Measurements from ENCODE around the gene LRRC75A.

DNA sequence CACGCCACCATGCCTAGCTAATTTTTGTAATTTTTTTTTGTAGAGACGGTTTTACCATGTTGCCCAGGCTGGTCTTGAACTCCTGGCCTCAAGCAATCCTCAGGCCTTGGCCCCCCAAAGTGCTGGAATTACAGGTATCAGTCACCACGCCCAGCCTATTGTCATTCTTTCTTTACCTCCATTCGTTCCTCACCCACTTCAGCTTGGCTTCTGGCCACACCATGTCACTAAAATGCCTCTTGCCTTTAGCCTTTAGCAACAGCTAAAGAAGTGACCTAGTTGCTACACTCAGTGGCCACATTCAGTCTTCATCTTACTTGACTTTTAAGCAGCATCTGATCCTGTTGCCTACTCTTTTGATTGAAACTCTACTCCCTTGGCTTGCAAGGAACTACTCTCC is 3.6 kb upstream of the LRRC75A start:
- TF ChIP-seq ATF1 (CRISPR knock-in tag; IDR thresholded peaks at IDR 0.05) (no peak), TEAD4 (CRISPR knock-in tag; IDR thresholded peaks at IDR 0.05) (no peak), FOXK1 (CRISPR knock-in tag; IDR thresholded peaks at IDR 0.05) (no peak), NFYB (CRISPR knock-in tag; conservative IDR thresholded peaks at IDR 0.05; ENCODE audit: low read depth) (no peak), JUN (CRISPR knock-in tag; IDR thresholded peaks at IDR 0.05) (no peak), RELA (CRISPR knock-in tag; IDR thresholded peaks at IDR 0.05; ENCODE audit: borderline replicate concordance) (no peak)
- TF ChIP-seq, protein P1, sequence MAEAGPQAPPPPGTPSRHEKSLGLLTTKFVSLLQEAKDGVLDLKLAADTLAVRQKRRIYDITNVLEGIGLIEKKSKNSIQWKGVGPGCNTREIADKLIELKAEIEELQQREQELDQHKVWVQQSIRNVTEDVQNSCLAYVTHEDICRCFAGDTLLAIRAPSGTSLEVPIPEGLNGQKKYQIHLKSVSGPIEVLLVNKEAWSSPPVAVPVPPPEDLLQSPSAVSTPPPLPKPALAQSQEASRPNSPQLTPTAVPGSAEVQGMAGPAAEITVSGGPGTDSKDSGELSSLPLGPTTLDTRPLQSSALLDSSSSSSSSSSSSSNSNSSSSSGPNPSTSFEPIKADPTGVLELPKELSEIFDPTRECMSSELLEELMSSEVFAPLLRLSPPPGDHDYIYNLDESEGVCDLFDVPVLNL (CRISPR knock-in tag; IDR thresholded peaks at IDR 0.05; ENCODE audit: borderline replicate concordance, low read depth) = no peak
- TF ChIP-seq, protein P2, sequence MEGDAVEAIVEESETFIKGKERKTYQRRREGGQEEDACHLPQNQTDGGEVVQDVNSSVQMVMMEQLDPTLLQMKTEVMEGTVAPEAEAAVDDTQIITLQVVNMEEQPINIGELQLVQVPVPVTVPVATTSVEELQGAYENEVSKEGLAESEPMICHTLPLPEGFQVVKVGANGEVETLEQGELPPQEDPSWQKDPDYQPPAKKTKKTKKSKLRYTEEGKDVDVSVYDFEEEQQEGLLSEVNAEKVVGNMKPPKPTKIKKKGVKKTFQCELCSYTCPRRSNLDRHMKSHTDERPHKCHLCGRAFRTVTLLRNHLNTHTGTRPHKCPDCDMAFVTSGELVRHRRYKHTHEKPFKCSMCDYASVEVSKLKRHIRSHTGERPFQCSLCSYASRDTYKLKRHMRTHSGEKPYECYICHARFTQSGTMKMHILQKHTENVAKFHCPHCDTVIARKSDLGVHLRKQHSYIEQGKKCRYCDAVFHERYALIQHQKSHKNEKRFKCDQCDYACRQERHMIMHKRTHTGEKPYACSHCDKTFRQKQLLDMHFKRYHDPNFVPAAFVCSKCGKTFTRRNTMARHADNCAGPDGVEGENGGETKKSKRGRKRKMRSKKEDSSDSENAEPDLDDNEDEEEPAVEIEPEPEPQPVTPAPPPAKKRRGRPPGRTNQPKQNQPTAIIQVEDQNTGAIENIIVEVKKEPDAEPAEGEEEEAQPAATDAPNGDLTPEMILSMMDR (IDR thresholded peaks at IDR 0.05) = no peak
- TF ChIP-seq, protein P3, sequence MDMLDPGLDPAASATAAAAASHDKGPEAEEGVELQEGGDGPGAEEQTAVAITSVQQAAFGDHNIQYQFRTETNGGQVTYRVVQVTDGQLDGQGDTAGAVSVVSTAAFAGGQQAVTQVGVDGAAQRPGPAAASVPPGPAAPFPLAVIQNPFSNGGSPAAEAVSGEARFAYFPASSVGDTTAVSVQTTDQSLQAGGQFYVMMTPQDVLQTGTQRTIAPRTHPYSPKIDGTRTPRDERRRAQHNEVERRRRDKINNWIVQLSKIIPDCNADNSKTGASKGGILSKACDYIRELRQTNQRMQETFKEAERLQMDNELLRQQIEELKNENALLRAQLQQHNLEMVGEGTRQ (CRISPR knock-in tag; IDR thresholded peaks at IDR 0.05) = no peak
- TF ChIP-seq, protein P4, sequence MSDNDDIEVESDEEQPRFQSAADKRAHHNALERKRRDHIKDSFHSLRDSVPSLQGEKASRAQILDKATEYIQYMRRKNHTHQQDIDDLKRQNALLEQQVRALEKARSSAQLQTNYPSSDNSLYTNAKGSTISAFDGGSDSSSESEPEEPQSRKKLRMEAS (CRISPR knock-in tag; IDR thresholded peaks at IDR 0.05) = no peak
- TF ChIP-seq, protein P5, sequence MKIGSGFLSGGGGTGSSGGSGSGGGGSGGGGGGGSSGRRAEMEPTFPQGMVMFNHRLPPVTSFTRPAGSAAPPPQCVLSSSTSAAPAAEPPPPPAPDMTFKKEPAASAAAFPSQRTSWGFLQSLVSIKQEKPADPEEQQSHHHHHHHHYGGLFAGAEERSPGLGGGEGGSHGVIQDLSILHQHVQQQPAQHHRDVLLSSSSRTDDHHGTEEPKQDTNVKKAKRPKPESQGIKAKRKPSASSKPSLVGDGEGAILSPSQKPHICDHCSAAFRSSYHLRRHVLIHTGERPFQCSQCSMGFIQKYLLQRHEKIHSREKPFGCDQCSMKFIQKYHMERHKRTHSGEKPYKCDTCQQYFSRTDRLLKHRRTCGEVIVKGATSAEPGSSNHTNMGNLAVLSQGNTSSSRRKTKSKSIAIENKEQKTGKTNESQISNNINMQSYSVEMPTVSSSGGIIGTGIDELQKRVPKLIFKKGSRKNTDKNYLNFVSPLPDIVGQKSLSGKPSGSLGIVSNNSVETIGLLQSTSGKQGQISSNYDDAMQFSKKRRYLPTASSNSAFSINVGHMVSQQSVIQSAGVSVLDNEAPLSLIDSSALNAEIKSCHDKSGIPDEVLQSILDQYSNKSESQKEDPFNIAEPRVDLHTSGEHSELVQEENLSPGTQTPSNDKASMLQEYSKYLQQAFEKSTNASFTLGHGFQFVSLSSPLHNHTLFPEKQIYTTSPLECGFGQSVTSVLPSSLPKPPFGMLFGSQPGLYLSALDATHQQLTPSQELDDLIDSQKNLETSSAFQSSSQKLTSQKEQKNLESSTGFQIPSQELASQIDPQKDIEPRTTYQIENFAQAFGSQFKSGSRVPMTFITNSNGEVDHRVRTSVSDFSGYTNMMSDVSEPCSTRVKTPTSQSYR (CRISPR knock-in tag; IDR thresholded peaks at IDR 0.05) = no peak
- TF ChIP-seq, protein P6, sequence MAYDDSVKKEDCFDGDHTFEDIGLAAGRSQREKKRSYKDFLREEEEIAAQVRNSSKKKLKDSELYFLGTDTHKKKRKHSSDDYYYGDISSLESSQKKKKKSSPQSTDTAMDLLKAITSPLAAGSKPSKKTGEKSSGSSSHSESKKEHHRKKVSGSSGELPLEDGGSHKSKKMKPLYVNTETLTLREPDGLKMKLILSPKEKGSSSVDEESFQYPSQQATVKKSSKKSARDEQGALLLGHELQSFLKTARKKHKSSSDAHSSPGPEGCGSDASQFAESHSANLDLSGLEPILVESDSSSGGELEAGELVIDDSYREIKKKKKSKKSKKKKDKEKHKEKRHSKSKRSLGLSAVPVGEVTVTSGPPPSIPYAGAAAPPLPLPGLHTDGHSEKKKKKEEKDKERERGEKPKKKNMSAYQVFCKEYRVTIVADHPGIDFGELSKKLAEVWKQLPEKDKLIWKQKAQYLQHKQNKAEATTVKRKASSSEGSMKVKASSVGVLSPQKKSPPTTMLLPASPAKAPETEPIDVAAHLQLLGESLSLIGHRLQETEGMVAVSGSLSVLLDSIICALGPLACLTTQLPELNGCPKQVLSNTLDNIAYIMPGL (CRISPR knock-in tag; IDR thresholded peaks at IDR 0.05) = no peak
